Bronchial epithelial cell (primary cell): ENCODE measurements around the gene NFASC. TPM values are rescaled to one million over a fixed set of nuclear protein-coding genes. Genes with fewer than 3 reads are reported as not detected.

Experiments
- DNase-seq: peaks from one replicate; pipeline ENCODE4 v3.0.0-alpha.2; 2010; ENCODE audit warnings: low read depth
- FAIRE-seq: peaks from 2 replicates; lab custom pipeline; 2011; peaks lifted over from hg19 to GRCh38; lab: Jason Lieb, UNC
- H3K27me3 ChIP-seq: 2 replicates; pipeline ENCODE4 v1.5.1; 2011; ENCODE audit warnings: low read length; ENCODE audit not compliant: control insufficient read depth, insufficient read depth
- H3K36me3 ChIP-seq: 2 replicates; pipeline ENCODE4 v1.5.1; 2011; ENCODE audit warnings: low read length; ENCODE audit not compliant: control insufficient read depth, insufficient read depth
- H3K4me3 ChIP-seq: 2 replicates; pipeline ENCODE4 v1.5.1; 2011; ENCODE audit warnings: mild to moderate bottlenecking, low read depth, low read length, control low read depth
- total RNA-seq: library from RNA; depleted of rRNA; stranded (reverse); fragments of >200 nt; gene quantifications from 2 replicates; pipeline ENCODE4 v1.2.1, GENCODE V29; 2014
- TF ChIP-seq, protein P1 (sequence below): IDR thresholded peaks from 2 replicates; pipeline ENCODE4 v1.5.1; 2011; ENCODE audit warnings: mild to moderate bottlenecking, moderate library complexity, low read length, control low read depth, inconsistent platforms; ENCODE audit not compliant: insufficient read depth, severe bottlenecking

NFASC gene
- total RNA-seq, 1 donor from 2014 or later: 0.53 TPM

DNA sequence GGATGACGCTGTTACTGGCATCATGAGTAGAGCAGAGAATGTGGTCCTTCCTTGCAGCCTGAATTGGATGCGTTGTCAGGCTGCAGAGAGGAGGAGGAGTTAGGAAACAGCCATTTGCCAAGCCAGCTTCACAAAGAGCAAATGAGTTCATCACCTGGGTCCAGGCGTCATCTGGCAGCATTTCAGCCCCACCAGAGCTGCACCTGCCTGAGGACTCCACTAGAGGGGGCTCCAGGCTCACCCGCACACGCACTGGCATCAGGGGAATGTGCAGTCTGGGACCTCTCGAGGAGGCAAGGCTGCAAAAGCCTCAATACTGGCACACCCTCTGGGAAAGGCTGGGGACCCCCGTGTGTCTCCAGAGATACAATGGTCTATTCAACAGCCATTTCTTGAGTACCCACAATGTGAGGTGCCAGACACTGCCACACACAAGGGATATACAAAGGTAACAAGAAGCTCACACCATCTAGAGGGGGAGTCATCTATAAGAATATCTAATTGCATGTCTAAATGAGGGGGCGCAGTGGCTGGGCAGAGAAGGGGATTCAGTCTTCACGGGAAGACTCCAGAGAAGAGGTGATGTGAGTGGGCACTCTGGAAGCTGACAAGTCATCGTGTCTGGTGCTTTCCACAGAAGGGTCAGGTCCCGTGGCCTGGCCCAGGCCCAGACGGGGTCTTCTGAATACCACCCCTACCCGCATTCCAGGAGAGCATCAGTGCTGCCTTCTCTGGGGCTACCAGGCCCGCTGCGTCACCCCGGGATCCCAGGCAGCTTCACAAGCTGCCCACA, 118.8 kb downstream of the NFASC start:
- DNase-seq: peak; percentile 78
- H3K27me3 ChIP-seq: peaks cover 9% of the 10 kb centered on the region
- peak; percentile 36 for FAIRE-seq
- no peaks in the 10 kb centered on the region for H3K36me3 ChIP-seq
- TF ChIP-seq, protein P1, sequence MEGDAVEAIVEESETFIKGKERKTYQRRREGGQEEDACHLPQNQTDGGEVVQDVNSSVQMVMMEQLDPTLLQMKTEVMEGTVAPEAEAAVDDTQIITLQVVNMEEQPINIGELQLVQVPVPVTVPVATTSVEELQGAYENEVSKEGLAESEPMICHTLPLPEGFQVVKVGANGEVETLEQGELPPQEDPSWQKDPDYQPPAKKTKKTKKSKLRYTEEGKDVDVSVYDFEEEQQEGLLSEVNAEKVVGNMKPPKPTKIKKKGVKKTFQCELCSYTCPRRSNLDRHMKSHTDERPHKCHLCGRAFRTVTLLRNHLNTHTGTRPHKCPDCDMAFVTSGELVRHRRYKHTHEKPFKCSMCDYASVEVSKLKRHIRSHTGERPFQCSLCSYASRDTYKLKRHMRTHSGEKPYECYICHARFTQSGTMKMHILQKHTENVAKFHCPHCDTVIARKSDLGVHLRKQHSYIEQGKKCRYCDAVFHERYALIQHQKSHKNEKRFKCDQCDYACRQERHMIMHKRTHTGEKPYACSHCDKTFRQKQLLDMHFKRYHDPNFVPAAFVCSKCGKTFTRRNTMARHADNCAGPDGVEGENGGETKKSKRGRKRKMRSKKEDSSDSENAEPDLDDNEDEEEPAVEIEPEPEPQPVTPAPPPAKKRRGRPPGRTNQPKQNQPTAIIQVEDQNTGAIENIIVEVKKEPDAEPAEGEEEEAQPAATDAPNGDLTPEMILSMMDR: peak; percentile 98
- H3K4me3 ChIP-seq: no peak overlapping the region

- FAIRE-seq (no peak), DNase-seq (no peak)
- Histone ChIP-seq H3K36me3 (no peaks in the 10 kb centered on the region), H3K27me3 (peaks cover 9% of the 10 kb centered on the region), H3K4me3 (no peak overlapping the region)
- TF ChIP-seq, protein P1: no peak
Observed at GRCh38 chr1:204990059-204990664, 119.5 kb downstream of the NFASC start.

- no peak overlapping the region for H3K4me3 ChIP-seq
- FAIRE-seq (no peak), DNase-seq (no peak)
- no peaks in the 10 kb centered on the region for H3K36me3 ChIP-seq
- peaks cover 9% of the 10 kb centered on the region for H3K27me3 ChIP-seq
- TF ChIP-seq, protein P1: no peak
Observed at GRCh38 chr1:204990721-204991341, 120.2 kb downstream of the NFASC start.

- H3K27me3 ChIP-seq: peaks cover 9% of the 10 kb centered on the region
- H3K4me3 ChIP-seq: no peak overlapping the region
- TF ChIP-seq, protein P1: no peak
- H3K36me3 ChIP-seq: no peaks in the 10 kb centered on the region
- FAIRE-seq (no peak), DNase-seq (no peak)
Observed at GRCh38 chr1:204991342-204991844, 120.7 kb downstream of the NFASC start.

GRCh38 chr1:204992201-204992997, 121.7 kb downstream of the NFASC start:
- DNase-seq (no peak), FAIRE-seq (no peak)
- TF ChIP-seq, protein P1: no peak
- H3K27me3 ChIP-seq: peaks cover 9% of the 10 kb centered on the region
- no peak overlapping the region for H3K4me3 ChIP-seq
- no peaks in the 10 kb centered on the region for H3K36me3 ChIP-seq
